Measurements from ENCODE around the gene SPEM3.
"Not testable (repeated sequence)": the region's sequence is repeated elsewhere in the genome, so short reads cannot be mapped to it uniquely, and the experiment has no call there.

SPEM3 gene

DNA sequence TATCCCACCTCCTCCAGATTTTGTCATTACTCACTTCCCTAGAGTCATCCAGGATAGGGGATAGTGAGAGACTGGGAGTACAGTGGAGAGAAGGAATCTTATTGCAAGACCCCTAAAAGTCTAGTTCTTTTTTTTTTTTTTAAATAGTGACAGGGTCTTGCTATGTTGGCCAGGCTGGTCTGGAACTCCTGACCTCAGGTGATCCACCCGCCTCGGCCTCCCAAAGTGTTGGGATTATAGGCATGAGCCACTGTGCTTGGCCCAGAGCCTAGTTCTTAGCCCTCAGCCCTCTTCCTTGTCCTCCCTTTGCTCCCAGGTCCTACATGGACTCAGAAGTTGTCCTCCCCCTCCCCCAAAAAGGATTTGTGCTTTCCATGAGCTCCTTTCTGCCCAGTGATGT, 13.5 kb downstream of the SPEM3 start:
- no peak for DNase-seq (ENCODE audit: low read depth, low spot score)

DNA sequence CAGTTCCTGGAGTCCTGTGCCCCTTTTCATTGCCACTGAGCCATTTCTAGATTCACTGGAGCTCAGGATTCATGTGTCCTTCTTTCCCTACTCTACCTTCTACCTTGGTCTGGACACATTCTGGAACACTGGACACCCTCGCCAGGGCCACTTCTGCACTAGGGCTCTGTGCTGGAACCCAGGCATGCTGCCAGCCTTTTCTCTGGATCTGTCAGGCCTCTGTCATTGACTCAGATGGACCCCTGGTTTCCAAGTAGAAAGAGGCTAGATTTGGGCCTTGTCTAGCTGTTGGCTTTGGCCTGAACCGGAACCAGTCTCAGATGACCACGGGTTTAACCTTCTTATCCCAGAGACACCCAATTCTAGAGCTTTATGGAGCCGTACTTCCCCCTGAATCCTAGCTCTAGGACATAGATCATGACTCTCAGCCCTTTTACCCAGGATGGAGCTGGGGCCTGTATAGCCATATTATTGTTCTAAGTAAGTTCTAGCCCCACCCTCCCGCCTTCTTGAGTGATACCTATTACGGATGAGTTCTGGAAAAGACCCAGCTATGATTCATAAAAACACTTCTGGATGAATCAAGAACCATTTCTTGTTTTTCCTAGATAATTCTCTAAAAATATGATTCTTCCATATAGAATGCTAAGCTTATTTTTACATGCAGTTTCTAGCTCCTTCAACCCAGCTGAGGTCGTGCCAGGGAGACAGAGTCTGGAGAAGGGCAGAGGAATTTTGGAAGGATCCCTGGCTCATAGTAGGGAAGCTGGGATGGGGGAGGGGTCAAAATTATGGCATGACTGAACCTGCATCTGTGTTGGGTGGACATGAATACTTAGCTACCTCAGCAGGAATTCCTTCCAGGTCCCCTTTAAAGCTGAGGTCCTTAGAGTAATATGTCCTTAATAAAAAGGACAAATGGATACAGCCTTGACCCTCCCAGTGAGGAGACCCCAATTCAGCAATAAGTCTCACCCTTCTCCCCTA, 15.1 kb downstream of the SPEM3 start:
- no peak for DNase-seq (ENCODE audit: low read depth, low spot score)

DNA sequence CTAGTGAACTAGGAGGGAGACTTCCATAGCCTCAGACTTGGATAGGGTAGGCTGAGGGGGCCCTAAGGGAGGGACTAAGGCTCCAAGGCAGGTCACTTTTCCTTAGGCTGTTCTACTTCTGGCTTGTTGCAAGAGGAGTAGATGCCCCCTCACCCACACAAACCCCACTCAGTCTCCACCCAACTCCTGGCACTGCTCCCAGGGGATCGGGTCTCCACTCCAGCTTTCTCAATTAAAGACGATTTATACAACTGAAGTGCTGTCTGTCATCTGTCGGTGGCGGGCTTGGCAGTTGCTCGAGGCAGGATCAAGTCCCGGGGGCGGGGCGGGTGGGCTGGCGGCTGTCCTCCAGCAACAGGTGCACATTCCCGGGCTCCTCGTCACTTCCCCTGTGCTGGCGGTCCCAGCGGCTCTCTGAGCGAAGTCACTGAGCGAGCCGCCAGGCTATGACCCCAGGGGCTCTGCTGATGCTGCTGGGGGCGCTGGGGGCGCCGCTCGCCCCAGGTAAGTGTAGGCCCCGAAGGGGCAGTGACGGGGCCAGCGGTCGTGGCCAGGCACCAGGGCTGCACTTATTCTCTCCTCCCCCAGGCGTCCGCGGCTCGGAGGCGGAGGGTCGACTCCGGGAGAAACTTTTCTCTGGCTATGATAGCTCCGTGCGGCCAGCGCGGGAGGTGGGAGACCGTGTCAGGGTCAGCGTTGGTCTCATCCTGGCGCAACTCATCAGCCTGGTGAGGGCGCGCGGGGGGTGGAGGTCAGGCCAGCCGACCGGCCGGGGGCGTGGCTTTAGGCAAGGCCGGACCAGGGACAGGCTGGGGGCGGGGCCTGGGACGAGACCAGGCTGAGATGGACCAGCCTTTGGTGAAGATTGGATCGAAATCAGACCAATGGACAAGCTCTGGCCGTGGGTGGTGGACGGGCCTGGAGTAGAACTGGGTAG, 16.3 kb downstream of the SPEM3 start, which contains the start of gene CHRNB1:
Gene CHRNB1, plus strand, starts transcription at position 380 of the 937 bp plus-strand sequence. Its CDS starts 67 bp downstream, at position 447.
- no peak for DNase-seq (ENCODE audit: low read depth, low spot score)

DNA sequence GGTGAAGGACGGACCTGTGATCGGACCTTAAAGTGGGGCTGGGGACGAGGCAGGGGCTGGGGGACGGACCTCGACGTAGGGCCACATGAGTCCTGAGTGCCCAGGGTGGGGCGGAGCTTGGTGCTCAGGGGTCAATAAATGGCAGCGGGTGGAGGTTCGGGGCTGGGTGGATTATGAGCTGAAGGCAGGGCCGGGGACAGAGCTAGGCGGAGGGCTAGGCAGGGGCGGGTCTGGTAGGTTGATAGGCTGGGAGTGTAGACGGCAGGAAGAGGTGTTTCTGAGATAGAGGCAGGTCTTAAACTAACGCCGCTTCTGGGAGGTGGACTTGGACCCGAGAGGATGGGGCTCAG, 16.9 kb downstream of the SPEM3 start:
- DNase-seq (ENCODE audit: low read depth, low spot score) = no peak

DNA sequence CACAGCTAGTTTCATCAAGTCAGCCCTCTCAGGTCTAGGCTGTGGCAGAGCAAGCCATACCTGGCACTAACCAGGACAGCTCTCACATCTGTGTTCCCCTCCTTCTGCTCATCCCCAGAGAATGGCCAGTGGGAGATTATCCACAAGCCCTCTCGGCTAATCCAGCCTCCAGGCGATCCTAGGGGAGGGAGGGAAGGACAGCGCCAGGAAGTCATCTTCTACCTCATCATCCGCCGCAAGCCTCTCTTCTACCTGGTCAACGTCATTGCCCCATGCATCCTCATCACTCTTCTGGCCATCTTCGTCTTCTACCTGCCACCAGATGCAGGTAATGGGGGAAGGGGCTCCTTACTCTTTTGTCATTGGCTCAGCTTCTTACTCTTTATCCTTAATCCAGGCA, 19.8 kb downstream of the SPEM3 start:
- DNase-seq (ENCODE audit: low read depth, low spot score) = no peak

DNA sequence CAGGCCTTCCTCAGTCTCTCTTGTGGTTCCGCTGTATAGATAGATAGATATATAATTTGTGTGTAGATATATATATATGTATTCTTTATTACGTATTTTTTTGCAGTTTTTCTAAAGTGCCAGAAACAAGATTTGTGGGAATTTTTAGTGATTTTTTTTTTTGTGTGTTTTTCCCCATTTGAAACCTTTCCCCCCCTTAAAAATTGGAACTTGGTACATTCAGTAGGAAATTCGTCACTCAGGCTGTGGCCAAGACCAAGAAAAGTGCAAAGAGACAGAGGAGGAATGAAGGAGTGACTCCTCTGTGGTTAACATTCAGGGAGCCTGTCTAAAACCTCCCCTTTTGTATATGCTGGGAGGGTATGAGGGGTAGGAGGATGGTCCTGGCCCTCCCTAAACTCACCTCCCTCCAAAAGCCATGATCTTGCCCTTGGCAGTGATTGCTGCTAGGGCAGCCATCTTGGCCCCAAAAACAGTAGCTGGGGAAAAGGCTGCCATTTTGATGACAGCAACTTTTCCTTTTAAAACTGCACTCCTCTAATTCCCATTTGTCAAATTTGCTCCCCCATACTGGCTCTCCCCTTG, 31.4 kb downstream of the SPEM3 start:
- no peak for DNase-seq (ENCODE audit: low read depth, low spot score)

DNA sequence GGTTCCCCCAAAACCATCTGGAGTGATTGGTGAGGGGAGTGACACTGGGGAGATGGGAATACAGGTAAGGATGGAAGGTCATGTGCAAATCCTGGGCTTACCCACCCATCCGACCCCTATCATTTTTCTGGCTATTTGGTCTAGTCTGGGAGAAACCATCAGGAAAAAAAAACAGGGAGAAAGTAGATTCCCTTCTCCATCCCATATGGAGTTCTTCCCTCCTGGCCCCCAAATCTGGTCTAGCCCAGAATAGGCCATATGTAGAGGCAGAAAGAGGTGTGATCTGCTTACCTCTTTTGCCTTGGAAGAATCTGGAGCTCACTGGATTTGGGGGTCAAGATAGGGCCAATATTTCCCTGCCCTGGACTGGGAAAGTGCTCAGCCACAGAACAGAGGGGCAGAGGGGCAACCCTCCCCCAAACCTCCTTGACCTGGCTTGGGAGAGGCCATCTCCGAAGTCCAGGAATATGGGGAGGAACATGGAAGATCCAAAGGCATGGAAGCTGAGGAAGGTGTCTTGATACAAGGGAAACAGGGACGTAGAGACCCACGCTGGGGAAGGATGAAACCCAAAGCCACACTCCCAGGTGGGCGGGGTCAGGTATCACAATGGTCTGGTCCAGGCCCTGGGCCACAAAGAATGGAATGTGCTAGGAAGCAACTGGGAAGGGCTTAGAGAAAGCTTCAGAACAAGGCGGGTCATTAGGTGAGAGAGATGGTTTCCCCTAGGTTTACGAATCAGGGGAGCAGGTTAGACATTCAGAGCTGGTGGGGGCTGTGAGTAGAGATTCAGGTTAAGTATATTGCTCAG, 32.4 kb downstream of the SPEM3 start:
- no peak for DNase-seq (ENCODE audit: low read depth, low spot score)

DNA sequence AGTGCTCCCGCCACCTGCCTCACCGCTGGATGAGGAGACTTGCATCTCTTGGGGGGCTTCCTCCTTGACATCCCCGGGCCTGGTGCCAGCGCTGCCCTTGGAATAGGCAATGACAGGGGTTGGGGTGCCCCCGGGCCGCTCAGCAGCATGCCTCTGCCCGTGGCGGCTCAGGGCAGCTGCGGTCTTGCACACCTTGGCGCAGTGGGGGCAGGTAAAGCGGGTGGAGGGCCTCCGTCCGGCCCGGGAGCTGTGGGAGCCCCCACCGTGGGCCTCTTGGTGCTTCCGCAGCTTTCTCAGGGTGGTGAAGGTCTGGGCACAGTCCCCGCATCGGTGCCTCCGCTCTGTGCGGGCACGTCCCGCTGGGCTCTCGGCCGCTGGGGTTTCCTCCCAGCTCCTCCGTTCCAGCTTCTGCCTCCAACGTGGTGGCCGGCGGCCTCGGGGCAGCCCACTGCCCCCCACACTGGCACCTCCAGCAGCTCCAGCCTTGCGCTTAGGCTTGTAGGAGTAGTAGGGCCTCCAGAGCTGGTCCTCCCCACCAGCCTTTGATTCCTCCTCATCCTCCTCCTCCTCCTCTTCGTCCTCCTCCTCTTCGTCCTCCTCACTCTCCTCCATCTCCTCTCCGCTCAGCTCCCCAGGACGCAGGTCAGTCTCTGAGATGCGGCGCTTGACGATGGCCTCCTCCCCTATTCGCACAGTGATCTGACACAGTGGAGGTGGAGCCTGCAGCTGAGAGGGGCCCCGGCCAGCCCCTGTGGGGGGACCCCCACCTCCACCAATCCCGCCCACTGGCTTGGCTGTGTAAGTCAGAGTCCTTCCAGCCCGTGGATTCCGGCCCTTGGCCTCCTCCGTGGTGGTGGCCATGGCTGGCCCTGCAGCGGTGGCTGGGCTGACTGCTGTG, 34.1 kb downstream of the SPEM3 start:
- DNase-seq (ENCODE audit: low read depth, low spot score) = no peak

DNA sequence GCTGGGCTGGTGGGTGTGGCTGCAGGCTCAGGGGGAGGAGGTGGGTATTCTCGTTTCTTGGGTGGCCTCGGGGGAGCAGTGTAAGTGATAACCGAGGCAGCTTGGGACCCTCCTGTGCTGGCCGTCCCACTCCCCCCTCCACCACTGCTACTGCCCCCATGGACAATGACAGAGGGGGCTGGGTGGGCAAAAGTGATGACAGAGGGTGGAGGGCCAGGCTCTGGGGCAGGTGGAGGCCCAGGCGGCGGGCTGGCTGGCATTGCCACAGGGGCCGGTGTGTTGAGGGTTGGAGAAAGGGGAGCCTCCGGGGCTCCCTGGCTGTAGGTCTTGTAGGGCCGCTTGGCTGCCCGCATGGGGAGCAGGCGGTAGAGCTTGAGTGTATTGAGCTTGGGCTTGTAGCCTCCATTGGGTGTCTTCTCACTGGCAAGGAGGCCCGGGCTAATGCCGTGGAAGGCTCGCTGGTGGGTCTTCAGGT, 34.8 kb downstream of the SPEM3 start:
- no peak for DNase-seq (ENCODE audit: low read depth, low spot score)

DNA sequence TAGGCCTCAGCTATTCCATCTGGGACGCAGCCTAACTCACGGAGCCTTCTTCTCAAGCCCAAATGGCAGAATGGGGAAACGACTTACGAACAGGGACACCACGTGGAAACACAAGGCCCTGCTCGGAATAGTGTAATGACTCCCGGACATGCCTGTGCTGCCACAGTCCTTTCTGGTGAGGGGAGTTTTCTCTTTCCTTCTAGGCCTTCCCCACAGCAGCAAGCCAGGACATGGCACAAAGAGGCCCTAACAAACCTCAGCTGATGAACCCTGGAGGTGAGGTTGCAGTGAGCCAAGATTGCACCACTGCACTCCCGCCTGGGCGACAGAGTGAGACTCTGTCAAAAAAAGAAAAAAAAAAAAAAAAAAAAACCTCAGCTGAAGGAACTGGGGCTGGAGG, 35.4 kb downstream of the SPEM3 start:
- DNase-seq (ENCODE audit: low read depth, low spot score) = no peak

DNA sequence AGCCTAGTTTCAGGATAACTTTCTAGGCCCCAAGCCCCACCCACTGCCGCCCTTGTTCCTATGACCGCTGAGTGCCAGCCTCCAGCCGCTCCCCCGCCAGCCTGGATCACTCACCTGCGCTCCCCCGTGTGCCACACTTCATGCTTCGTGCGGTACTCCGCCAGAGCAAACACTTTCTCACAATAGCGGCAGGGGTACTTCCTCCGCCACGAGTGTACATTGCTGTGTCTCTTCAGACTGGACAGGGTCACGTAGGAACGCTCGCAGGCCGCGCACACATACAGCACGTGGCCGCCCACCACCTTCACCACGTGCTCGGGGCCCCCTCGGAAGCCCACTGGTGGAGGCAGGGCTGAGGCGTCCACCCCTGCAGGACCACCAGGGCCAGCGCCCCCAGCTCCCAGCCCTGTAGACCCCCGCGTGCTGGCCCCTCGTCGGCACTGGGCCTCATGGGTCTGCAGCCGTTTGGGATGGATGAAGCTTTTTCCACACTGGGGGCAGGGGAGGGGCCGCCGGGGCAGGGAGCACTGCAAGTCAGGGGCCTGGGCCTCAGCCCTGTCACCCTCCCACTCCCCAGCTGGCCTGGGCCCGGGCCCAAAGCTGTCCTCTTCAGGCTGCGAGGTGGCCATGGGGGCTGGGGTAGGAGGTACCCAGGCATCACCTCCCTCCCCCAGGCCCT, 37.1 kb downstream of the SPEM3 start:
- no peak for DNase-seq (ENCODE audit: low read depth, low spot score)

DNA sequence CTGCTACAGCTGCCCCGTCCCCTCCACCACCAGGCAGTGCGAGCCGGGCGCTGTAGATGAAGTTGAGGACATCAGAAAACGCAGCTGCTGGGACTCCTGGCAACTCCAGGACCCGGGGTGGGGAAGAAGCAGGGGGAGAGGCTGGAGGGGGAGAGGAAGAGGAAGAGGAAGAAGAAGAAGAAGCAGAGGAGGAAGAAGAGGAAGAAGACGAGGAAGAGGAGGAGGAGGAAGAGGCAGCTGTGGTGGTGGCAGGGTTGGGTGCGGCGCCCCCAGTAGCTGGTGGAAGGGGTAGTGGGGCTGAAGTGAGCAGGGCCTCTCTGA, 37.6 kb downstream of the SPEM3 start:
- DNase-seq (ENCODE audit: low read depth, low spot score) = no peak

DNA sequence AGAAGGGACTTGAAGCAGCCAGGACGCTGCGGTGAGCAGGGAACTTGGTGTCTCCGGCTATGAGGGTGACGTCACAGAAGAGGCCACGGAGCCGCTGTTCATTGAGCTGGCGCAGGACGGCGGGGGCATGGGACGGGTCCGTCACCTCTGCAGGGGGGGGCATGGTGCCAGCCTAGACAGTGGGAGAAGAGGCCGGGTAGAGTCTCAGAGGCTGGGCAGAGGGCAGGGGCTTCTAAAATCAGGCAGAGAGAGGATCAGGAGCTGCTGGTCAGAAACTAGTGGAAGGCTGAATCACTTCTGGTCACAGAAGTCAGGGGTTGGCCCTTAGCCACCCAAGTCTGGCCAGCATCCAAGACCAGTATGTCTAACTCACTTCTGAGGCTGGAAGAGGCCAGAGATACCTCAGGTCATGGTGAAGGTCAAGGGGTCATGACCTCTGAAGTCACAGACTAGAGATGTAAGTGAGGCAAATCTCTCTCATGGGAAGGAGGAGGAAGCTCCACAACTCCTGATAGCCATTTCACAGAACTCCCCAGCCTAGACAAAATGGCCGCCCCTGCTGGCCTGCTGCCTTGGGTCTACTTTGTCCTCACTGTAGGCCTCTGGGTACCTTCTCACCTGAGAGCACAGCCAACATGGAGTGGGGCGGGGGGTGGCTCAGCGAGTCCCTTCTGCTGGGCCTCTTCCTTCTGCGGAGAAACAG, 38.1 kb downstream of the SPEM3 start:
- no peak for DNase-seq (ENCODE audit: low read depth, low spot score)

DNA sequence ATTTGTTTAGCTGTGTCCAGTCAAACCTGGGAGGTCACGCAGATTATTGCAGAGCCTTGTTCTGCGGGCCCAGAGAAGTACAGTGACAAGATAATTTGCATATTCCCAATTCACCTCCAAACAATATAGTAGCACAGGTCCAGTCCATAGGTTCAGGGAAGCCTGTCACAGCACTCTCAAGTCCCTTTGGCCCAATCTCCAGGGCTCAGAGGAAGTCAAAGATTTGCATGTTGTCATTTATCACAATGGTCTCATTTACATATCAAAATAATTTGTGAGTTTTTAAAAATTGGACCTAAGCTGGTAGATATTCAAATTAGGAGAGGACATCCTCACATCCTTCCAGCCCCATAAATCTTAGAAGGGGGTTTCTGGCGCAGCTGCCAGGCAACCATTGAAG, 38.8 kb downstream of the SPEM3 start:
- no peak for DNase-seq (ENCODE audit: low read depth, low spot score)

DNA sequence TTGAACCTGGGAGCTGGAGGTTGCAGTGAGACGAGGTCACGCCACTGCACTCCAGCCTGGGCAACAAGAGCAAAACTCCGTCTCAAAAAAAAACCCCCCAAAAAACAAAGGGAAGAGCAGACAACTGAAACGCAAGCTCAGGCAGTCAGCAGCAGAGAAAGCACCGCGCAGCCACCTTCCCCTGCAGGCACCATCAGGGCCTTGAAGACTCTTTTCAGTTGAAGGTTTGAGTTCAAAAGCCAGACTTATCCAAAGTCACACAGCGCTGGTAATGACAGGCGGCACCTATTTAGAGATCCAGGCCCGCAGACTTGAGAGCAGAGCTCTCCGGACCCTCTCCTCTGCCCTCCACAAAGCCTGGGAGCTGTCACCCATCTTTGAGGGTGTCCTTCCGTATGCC, 39.6 kb downstream of the SPEM3 start:
- no peak for DNase-seq (ENCODE audit: low read depth, low spot score)

DNA sequence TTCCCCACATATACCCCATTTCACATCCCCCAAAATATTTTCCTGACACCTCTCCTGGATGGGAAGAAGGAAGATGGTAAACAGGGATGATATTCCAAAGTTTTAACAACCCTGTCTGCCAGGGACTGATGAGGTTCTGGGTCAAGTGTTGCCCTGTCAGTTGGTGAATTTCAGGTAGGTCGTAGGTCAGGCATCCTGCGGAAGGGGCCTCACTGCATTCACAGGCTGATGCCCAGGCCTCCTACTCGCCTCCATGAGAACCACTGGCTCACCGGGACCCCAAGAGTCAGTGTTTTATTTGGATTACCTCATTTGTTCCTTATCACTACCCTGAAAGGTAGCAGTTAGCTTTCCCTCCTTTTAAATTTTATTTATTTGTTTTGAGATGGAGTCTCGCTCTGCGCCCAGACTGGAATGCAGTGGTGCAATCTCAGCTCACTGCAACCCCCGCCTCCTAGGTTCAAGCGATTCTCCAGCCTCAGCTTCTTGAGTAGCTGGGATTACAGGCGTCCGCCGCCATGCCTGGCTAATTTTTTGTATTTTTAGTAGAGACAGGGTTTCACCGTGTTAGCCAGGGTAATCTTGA, 40.2 kb downstream of the SPEM3 start:
- no peak for DNase-seq (ENCODE audit: low read depth, low spot score)

DNA sequence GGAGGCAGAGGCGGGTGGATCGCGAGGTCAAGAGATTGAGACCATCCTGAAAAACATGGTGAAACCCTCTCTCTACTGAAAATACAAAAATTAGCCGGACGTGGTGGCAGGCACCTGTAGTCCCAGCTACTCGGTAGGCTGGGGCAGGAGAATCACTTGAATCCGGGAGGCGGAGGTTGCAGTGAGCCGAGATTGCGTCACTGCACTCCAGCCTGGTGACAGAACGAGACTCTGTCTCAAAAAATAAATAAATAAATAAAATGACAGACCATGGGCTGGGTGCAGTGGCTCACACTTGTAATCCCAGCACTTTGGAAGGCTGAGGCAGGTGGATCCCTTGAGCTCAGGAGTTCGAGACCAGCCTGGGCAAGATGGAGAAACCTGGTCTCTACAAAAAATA, 41.2 kb downstream of the SPEM3 start:
- not testable (repeated sequence) for DNase-seq (ENCODE audit: low read depth, low spot score)

DNA sequence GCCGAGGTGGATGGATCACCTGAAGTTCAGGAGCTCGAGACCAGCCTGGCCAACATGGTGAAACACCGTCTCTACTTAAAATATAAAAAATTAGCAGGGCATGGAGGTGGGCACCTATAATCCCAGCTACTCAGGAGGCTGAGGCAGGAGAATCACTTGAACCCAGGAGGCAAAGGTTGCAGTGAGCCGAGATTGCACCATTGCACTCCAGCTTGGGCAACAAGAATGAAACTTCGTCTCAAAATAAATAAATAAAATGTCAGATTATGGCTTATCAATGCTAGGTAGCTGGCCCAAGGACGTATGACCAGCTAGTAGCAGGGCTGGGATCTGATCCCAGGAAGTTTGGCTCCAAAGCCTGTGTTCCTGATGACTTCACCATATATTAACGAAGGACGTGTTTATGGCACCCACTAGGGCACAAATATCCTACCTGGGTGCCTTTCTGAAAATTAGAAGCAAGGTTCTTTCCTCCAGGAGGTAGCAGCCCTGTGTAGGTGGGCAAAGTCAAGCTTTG, 41.9 kb downstream of the SPEM3 start:
- not testable (repeated sequence) for DNase-seq (ENCODE audit: low read depth, low spot score)

All from activated CD4-positive, CD25-positive, alpha-beta regulatory T cell treated with anti-CD3 and anti-CD28 coated beads, Interleukin-2, amount 50 U/mL, for 16 hours (primary cell).